NCI-H345 (cell line): ENCODE measurements around the gene LRR1.
"Not testable (repeated sequence)": the region's sequence is repeated elsewhere in the genome, so short reads cannot be mapped to it uniquely, and the experiment has no call there.

Source experiments
- DNase-seq: peaks from one replicate; lab custom pipeline; 2025; lab: John Stamatoyannopoulos, UW

LRR1 gene

DNA sequence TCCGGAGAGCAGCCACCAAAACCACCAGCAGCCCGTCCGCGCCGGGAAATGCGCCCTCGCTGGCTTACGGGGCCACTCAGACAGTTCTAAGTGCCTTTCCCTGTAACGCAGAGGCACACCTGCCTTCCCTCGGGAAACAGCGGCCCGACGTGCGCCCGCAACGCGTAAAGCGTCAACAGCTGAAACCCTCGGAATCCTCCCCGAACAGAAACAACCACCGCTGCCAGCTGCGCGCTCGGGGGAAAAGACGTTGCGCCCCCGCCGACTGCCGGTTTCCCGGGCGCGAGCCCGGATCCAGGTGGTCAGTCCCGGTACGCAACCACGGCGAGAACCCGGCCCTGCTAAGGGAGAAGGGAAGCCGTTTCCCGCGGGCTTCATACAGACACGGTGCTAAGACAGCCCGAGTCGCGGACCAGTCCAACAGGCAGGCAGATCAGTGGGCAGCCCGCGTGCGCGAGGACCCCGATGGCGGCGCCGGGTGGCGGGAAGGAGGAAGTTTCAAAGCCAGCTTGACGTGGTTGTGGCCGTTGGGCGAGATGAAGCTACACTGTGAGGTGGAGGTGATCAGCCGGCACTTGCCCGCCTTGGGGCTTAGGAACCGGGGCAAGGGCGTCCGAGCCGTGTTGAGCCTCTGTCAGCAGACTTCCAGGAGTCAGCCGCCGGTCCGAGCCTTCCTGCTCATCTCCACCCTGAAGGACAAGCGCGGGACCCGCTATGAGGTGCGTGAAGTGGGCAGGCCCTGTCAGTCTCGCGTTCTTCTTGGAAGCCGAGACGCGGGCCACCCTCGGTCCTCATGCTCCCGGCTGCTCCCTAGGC, at the start of gene LRR1:
TSS of gene LRR1 (plus strand) at position 456 of the 816 bp plus-strand sequence. CDS start at position 537, 81 bp downstream.
- peak; percentile 78 for DNase-seq

DNA sequence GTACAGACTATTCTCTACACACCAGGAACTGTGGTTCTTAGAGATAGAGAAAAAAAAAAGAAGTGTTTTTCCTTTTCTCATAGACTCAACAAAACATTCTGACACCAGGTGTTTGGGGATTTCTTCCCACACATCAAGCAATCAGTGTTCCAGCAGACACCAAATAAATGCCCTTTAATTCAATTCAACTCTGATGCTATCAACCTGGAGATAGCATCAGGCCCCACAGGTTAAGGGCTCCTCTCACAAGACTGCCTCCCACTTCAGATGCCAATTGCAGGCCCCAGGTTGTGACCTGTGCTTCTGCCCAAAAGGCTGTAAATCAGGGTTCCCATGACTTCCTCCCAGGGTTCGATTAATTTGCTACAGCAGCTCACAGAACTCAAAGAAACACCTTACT, 49.3 kb upstream of the LRR1 start:
- DNase-seq, result no peak

DNA sequence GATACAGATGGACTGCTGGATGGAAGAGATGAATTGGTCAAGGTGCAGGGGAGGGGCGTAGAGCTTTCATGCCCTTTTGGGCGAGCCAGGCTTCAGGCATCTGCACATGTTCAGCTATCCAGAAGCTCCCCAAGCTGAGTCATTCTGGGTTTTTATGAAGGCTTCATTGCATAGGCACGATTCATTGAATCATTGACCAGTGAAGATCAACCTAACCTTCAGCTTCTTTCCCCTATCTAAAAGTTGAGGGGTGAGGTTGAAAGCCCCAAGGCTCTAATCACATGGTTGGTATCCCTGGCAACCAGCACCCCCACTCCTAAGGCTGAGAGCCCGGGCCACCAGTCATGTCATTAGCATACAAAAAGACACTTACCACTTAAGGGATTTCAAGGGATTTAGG, 48.9 kb upstream of the LRR1 start:
- DNase-seq, result no peak

- peak; percentile 17 for DNase-seq
These were observed 48.2 kb upstream of the LRR1 start for GRCh38 chr14:49550286-49551184.

GRCh38 chr14:49551569-49551968, 47.2 kb upstream of the LRR1 start:
- no peak for DNase-seq

GRCh38 chr14:49553106-49553505, 45.6 kb upstream of the LRR1 start:
- no peak for DNase-seq

- peak; percentile 52 for DNase-seq
These were observed 44.8 kb upstream of the LRR1 start for GRCh38 chr14:49553892-49554291.

DNA sequence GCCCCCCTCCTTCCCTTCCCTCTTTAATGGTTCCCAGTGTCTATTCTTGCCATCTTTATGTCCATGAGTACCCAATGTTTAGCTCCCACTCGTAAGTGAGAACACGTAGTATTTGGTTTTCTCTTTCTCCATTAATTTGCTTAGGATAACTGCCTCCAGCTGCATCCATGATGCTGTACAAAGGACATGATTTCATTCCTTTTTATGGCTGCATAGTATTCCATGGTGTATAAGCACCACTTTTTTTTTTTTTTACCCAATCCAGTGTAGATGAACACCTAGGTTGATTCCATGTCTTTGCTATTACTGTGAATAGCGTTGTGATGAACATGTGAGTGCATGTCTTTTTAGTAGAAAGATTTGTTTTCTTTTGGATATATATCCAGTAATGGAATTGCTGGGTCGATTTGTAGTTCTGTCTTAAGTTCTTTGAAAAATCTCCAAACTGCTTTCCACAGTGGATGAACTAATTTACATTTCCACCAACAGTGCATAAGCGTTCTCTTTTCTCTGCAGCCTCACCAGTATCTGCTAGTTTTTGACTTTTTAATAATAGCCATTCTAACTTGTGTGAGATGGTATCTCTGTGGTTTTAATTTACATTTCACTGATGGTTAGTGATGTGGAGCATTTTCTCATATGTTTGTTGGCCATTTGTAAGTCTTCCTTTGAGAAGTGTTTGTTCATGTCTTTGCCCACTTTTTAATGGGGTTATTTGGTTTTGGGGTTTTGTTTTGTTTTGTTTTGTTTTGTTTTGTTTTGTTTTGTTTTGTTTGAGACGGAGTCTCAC, 38.6 kb upstream of the LRR1 start:
- DNase-seq, result no peak

DNA sequence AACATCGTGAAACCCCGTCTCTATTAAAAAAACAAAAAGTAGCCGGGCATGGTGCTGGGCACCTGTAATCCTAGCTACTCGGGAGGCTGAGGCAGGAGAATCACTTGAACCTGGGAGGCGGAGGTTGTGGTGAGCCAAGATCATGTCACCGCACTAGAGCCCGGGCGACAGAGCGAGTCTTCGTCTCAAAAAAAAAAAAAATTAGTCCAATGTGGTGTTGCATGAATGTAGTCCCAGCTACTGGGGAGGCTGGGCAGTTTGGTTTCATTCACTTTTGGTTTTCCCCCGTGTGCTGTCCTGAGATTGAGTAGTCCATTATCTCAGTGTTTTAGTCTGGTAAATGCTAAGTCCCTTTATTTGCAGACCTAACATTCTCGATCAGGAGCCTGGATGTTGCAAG, 32.0 kb upstream of the LRR1 start:
- no peak for DNase-seq

GRCh38 chr14:49569281-49569680, 29.5 kb upstream of the LRR1 start:
- no peak for DNase-seq

DNA sequence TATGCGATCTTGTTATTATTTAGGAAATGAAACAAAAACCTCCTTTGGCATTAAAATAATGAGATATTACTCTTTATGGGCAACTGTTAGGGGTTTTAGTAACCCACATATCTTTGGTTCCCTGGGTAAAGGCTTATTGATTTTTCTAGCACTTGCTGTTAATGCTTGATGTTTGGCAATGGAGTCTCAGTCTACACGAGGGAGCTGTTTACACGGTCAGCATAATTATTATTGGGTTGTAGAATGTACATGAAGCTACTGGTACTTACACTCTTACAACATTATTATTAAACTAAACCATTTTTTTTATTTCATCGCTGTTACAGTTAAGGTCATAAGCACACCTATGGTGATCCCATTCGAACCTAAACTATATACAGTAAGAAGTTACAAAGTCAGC, 24.7 kb upstream of the LRR1 start:
- no peak for DNase-seq

DNA sequence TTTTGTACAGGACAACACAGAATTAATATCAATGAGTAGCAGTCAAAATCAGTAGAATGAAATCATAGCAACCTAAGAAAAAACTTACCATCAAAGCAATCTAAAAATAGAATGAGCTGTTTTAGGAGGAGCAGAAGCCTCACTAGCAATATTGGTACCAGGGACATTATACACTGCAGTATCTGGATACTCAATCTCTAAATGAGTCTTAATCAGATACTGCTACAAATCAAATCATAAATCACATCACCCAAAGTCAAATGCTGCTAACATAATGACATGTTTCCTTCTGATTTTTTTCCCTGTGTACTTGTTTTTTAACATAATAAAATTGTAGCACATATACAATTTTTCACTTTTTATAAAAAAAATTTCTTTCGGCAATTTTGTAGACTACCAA, 20.6 kb upstream of the LRR1 start:
- no peak for DNase-seq

DNA sequence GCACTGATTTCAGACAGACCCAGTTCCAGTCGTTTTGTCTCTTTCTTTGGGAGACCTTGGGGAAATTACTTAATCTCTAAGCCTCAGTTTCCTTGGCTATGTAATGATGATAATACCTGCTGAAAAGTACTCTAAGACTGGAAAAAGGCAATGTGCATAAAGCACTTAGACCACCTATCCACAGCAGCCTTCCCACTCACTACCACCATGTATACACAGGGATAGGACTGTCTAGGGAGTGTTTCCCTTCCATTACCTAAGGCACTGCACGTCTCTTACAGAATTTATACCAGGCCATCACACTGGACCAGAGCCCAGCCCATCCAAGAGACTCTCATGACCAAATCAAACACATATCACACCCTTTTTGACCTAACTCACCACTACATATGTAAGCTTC, 18.9 kb upstream of the LRR1 start:
- DNase-seq, result no peak

DNA sequence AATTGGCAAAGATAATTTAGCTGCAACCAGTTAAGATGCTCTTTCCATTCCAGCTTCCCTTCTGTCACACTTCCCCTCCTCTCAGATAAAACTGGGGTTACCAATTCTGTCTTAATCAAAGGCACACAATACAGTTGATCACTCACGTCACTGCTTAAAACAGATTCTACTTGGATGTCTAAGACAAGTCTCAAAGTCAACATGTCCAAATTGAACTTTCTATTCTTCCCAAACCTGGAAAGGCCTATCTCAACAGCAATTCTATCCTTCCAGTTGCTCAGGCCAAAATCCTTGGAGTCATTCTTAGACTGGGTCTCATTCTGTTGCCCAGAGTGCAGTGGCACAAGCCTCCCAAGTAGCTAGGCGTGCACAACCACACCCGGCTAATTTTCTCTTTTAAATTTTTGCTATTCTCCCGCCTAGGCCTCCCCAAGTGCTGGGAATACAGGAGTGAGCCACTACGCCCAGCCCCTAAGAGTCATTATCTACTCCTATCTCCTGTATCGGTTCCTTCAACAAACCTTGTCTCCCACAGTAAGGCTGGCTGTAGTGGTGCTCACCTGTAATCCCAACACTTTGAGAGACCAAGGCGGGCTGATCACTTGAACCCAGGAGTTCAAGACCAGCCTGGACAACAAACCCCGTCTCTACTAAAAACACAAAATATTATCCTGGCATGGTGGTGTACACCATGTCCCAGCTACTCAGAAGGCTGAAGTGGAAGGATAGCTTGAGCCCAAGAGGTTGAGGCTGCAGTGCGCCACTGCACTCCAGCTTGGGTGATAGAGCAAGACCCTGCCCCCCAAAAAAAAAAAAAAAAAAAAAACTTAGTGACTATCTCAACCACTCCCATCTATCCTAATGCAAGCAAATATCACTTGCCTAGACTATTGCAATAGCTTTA, 17.3 kb upstream of the LRR1 start:
- DNase-seq, result no peak

- no peak for DNase-seq
These were observed 16.4 kb upstream of the LRR1 start for GRCh38 chr14:49582113-49582977.

DNA sequence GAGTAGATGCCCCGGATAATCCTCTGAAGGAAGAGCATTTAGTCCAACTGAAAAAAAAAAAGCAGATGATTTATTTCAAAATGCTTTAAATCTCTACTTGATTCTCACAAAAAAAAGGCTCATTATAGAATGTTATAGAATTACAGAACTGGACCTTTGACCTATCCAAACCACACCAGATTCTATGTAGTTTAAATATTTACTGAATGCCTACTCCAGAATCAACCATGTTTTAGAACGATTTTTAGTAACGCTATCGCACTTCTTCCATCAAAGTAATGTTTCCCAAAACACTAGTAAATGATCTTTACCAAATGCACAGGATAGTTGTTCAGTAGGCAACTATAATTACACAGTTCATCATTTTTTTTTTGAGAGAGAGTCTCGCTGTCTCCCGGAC, 15.1 kb upstream of the LRR1 start:
- no peak for DNase-seq

GRCh38 chr14:49584058-49584457, 14.7 kb upstream of the LRR1 start:
- no peak for DNase-seq

GRCh38 chr14:49584981-49585640, 13.6 kb upstream of the LRR1 start:
- not testable (repeated sequence) for DNase-seq

DNA sequence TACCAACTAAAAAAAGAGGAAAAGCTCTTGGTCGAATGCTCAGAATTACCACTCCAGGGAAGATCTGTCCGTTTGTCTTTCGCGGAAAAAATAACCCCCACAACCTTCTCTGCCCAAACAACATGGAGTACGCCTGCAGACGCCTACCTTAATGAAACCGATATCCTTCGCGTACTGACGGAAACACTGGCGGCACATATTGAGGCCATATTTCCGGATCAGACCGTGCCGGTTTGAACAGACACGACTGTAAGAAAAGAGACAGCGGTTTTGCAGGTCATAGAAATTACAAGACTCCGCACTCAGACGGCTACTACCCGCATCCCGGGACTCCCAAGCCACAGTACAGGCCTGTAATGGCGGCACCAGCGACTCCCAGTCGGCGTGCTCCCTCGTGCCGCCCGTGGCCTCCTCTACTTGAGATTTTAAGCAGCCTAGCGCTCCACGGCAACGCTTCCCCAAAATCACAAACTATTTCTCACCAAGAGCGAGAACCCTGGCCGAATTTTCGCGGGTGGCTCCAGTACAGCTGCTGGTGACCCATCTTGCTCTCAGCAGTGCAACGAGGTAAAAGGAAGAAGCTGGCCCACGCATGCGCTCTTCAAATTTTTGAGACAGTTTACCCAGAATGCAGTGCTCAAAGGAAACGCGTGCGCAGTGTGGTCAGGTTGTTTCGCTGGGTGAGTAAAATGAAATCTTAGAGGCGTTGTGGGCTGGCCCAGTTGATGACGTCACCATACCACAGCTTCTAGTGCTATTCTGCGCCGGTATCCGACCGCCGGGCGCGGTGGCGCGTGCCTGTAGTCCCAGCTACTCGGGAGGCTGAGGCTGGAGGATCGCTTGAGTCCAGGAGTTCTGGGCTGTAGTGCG, 12.7 kb upstream of the LRR1 start, which contains the start of gene RPS29:
TSS of gene RPS29 (minus strand) at position 578 of the 870 bp plus-strand sequence. CDS start at position 544, 34 bp downstream.
- DNase-seq, result peak; percentile 99
